ENCODE results near the gene AGAP3.

GRCh38 chr7:151093748-151094147 lies 7.5 kb downstream of the AGAP3 start:
- TF ChIP-seq CTCF (IDR thresholded peaks at IDR 0.05), result no peak
- no peak for TF ChIP-seq POLR2AphosphoS5 (IDR thresholded peaks at IDR 0.05)
